ENCODE measurements around the gene ADAMTS3. TPM values are rescaled to one million over a fixed set of nuclear protein-coding genes. Genes with fewer than 3 reads are reported as not detected.

ADAMTS3 gene
- total RNA-seq, 6 experiments from 2014 or later: 0.03 to 0.19 TPM; not detected in 4

GRCh38 chr4:72513227-72513626, 55.8 kb downstream of the ADAMTS3 start:
- no peak for DNase-seq
- Mint-ChIP-seq H3K27ac (no peak overlapping the region), H3K4me3 (no peak overlapping the region), H3K27me3 (ENCODE audit: insufficient read depth) (no peaks in the 10 kb centered on the region), H3K9me3 (no peaks in the 10 kb centered on the region), H3K36me3 (ENCODE audit: low read depth) (no peaks in the 10 kb centered on the region), H3K4me1 (ENCODE audit: low read depth) (no peaks in the 10 kb centered on the region)
- TF ChIP-seq, protein P1, sequence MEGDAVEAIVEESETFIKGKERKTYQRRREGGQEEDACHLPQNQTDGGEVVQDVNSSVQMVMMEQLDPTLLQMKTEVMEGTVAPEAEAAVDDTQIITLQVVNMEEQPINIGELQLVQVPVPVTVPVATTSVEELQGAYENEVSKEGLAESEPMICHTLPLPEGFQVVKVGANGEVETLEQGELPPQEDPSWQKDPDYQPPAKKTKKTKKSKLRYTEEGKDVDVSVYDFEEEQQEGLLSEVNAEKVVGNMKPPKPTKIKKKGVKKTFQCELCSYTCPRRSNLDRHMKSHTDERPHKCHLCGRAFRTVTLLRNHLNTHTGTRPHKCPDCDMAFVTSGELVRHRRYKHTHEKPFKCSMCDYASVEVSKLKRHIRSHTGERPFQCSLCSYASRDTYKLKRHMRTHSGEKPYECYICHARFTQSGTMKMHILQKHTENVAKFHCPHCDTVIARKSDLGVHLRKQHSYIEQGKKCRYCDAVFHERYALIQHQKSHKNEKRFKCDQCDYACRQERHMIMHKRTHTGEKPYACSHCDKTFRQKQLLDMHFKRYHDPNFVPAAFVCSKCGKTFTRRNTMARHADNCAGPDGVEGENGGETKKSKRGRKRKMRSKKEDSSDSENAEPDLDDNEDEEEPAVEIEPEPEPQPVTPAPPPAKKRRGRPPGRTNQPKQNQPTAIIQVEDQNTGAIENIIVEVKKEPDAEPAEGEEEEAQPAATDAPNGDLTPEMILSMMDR (IDR thresholded peaks at IDR 0.05): no peak

DNA sequence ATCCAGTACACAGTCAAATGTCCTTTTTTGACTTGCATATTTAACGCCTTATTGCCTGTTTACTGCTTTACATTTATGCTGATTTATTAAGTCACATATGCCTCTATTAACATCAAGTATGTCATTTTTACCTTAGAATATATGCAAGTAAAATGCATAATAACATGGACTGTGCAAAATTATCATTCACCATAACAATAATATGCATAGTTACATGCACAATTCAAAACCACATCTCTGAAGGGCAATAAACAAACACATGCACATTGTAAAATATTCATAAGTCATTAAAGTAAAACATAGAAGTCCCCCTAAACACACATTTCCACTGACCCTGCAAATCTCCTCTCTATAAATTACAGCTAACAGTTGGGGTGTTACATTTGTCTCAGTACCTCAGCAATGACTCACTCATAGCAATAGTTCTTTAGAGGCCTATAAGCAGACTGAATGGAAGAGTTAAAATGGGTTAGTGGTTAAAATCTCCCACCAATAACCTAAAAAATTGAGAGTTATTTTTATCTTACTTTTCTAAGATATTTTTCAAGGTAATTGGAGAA, 61.1 kb downstream of the ADAMTS3 start:
- no peak for DNase-seq
- H3K9me3 Mint-ChIP-seq: no peaks in the 10 kb centered on the region
- no peaks in the 10 kb centered on the region for H3K4me1 Mint-ChIP-seq (ENCODE audit: low read depth)
- TF ChIP-seq, protein P1 (IDR thresholded peaks at IDR 0.05): no peak
- peaks cover 5% of the 10 kb centered on the region for H3K27me3 Mint-ChIP-seq (ENCODE audit: insufficient read depth)
- no peak overlapping the region for H3K27ac Mint-ChIP-seq
- H3K4me3 Mint-ChIP-seq: no peak overlapping the region
- no peaks in the 10 kb centered on the region for H3K36me3 Mint-ChIP-seq (ENCODE audit: low read depth)

GRCh38 chr4:72507167-72507566, 61.9 kb downstream of the ADAMTS3 start:
- H3K36me3 Mint-ChIP-seq (ENCODE audit: low read depth): no peaks in the 10 kb centered on the region
- H3K27me3 Mint-ChIP-seq (ENCODE audit: insufficient read depth): peaks cover 5% of the 10 kb centered on the region
- H3K4me1 Mint-ChIP-seq (ENCODE audit: low read depth): no peaks in the 10 kb centered on the region
- TF ChIP-seq, protein P1 (IDR thresholded peaks at IDR 0.05): no peak
- H3K9me3 Mint-ChIP-seq: no peaks in the 10 kb centered on the region
- H3K4me3 Mint-ChIP-seq: no peak overlapping the region
- no peak for DNase-seq
- no peak overlapping the region for H3K27ac Mint-ChIP-seq

GRCh38 chr4:72505314-72505744, 63.7 kb downstream of the ADAMTS3 start:
- Mint-ChIP-seq H3K4me3 (no peak overlapping the region), H3K36me3 (ENCODE audit: low read depth) (no peaks in the 10 kb centered on the region), H3K27ac (no peak overlapping the region), H3K9me3 (no peaks in the 10 kb centered on the region), H3K27me3 (ENCODE audit: insufficient read depth) (peaks cover 5% of the 10 kb centered on the region), H3K4me1 (ENCODE audit: low read depth) (no peaks in the 10 kb centered on the region)
- TF ChIP-seq, protein P1 (IDR thresholded peaks at IDR 0.05): peak; percentile 82
- peak; percentile 36 for DNase-seq

- Mint-ChIP-seq H3K4me1 (ENCODE audit: low read depth) (no peaks in the 10 kb centered on the region), H3K36me3 (ENCODE audit: low read depth) (no peaks in the 10 kb centered on the region), H3K4me3 (no peak overlapping the region), H3K27ac (no peak overlapping the region), H3K27me3 (ENCODE audit: insufficient read depth) (peaks cover 3% of the 10 kb centered on the region; the same call in 1 of the 2 replicates), H3K9me3 (no peaks in the 10 kb centered on the region)
- TF ChIP-seq, protein P1 (IDR thresholded peaks at IDR 0.05): no peak
- no peak for DNase-seq
These were observed 68.8 kb downstream of the ADAMTS3 start for GRCh38 chr4:72500214-72500613.

All from HFFc6 (cell line).